ENCODE results near the gene BMERB1.

BMERB1 gene

GRCh38 chr16:15536843-15537242, 102.5 kb downstream of the BMERB1 start:
- no peak for TF ChIP-seq CTCF (IDR thresholded peaks at IDR 0.05; ENCODE audit: control insufficient read depth, insufficient read depth, low read depth, low read length, missing control alignments)
- H3K4me3 ChIP-seq (ENCODE audit: control insufficient read depth, low read depth, low read length) = no peak overlapping the region
- DNase-seq (ENCODE audit: low read depth) = no peak

- H3K4me3 ChIP-seq (ENCODE audit: control insufficient read depth, low read depth, low read length) = no peak overlapping the region
- DNase-seq (ENCODE audit: low read depth) = no peak
- no peak for TF ChIP-seq CTCF (IDR thresholded peaks at IDR 0.05; ENCODE audit: control insufficient read depth, insufficient read depth, low read depth, low read length, missing control alignments)
Observed at GRCh38 chr16:15538507-15538906, 104.1 kb downstream of the BMERB1 start.

- DNase-seq (ENCODE audit: low read depth) = no peak
- TF ChIP-seq CTCF (IDR thresholded peaks at IDR 0.05; ENCODE audit: control insufficient read depth, insufficient read depth, low read depth, low read length, missing control alignments) = no peak
Observed at GRCh38 chr16:15539197-15539596, 104.8 kb downstream of the BMERB1 start.

GRCh38 chr16:15542261-15542660, 107.9 kb downstream of the BMERB1 start:
- TF ChIP-seq CTCF (IDR thresholded peaks at IDR 0.05; ENCODE audit: control insufficient read depth, insufficient read depth, low read depth, low read length, missing control alignments) = no peak
- DNase-seq (ENCODE audit: low read depth) = no peak
- H3K4me3 ChIP-seq (ENCODE audit: control insufficient read depth, low read depth, low read length) = no peak overlapping the region

More at GRCh38 chr16:15539197-15539596, 104.8 kb downstream of the BMERB1 start:
- no peak overlapping the region for H3K4me3 ChIP-seq (ENCODE audit: control insufficient read depth, low read depth, low read length)

GRCh38 chr16:15542734-15543347, 108.5 kb downstream of the BMERB1 start:
- DNase-seq (ENCODE audit: low read depth) = no peak
- TF ChIP-seq CTCF (IDR thresholded peaks at IDR 0.05; ENCODE audit: control insufficient read depth, insufficient read depth, low read depth, low read length, missing control alignments) = no peak
- no peak overlapping the region for H3K4me3 ChIP-seq (ENCODE audit: control insufficient read depth, low read depth, low read length)

- no peak for DNase-seq (ENCODE audit: low read depth)
- no peak for TF ChIP-seq CTCF (IDR thresholded peaks at IDR 0.05; ENCODE audit: control insufficient read depth, insufficient read depth, low read depth, low read length, missing control alignments)
- H3K4me3 ChIP-seq (ENCODE audit: control insufficient read depth, low read depth, low read length) = no peak overlapping the region
Observed at GRCh38 chr16:15544405-15544804, 110.0 kb downstream of the BMERB1 start.
